K562 (cell line): ENCODE results near the gene KLHL33. TPM values are rescaled to one million over a fixed set of nuclear protein-coding genes. Genes with fewer than 3 reads are reported as not detected.

Experiments used
- ATAC-seq: fragments of 200-7000 bp; cut with Tn5 transposase; 3 replicates; pipeline ENCODE4 v1.9.1; 2020; ENCODE audit warnings: moderate library complexity
- BruUV-seq: library from RNA; stranded (reverse); fragments of 400-500 nt; replicated peaks from 2 replicates; lab custom pipeline; 2021; lab: Mats Ljungman, UMichigan
- CTCF ChIA-PET: fragments of 300-600 bp; formaldehyde crosslinking; extraction: SDS; loops from one replicate; lab custom pipeline; 2021; ENCODE audit warnings: low intra/inter-chr PET ratio; lab: Yijun Ruan, JAX
- POLR2A ChIA-PET: fragments of 300-600, 350-650 bp; sonication (Branson Sonifier 250); formaldehyde crosslinking; extraction: SDS; loops from one replicate; lab custom pipeline; 2021; ENCODE audit warnings: antibody characterized with exemption, inconsistent platforms; lab: Yijun Ruan, JAX
- DNase-seq, 4 experiments: peaks; one replicate each; pipeline versions ENCODE4 v3.0.0 to v3.0.0-alpha.2; 2011 to 2018; ENCODE audit warnings: low spot score in 3 of 4, mixed read lengths in 3 of 4; ENCODE audit errors: extremely low read depth in 1 of 4
- FAIRE-seq: peaks from 2 replicates; lab custom pipeline; 2011; peaks lifted over from hg19 to GRCh38; lab: Jason Lieb, UNC
- H2AFZ ChIP-seq: 2 replicates; pipeline ENCODE4 v1.6.0; 2011; ENCODE audit warnings: low read depth, low read length, control low read depth, inconsistent platforms
- H3K27ac ChIP-seq: fragments of 200-600 bp; 3 replicates; pipeline ENCODE4 v1.8.0; 2011; ENCODE audit warnings: low read depth, mild to moderate bottlenecking, control low read depth, inconsistent platforms, low read length, moderate library complexity, mixed read lengths; ENCODE audit errors: extremely low read depth
- H3K27me3 ChIP-seq, 2 experiments: fragments of 300-600 bp in 1 of 2; 2 replicates in 1 of 2; 3 replicates in 1 of 2; pipeline versions ENCODE4 v1.6.0 to v1.8.0; 2011; ENCODE audit warnings: inconsistent platforms in 2 of 2, low read length in 2 of 2, mild to moderate bottlenecking in 1 of 2, mixed read lengths in 1 of 2, moderate library complexity in 1 of 2; ENCODE audit not compliant: control insufficient read depth in 2 of 2, insufficient read depth in 2 of 2
- H3K36me3 ChIP-seq: fragments of 300-600 bp; 3 replicates; pipeline ENCODE4 v1.8.0; 2011; ENCODE audit warnings: mild to moderate bottlenecking, low read length, inconsistent platforms; ENCODE audit not compliant: control insufficient read depth, insufficient read depth
- H3K4me1 ChIP-seq, 2 experiments: fragments of 200-600 bp in 1 of 2; replicated peaks in 1 of 2; 2 replicates in 1 of 2; 3 replicates in 1 of 2; pipeline versions ENCODE4 v1.5.1 to v1.8.0; 2011; ENCODE audit warnings: inconsistent platforms in 2 of 2, low read length in 2 of 2, mild to moderate bottlenecking in 1 of 2, mixed read lengths in 1 of 2, moderate library complexity in 1 of 2; ENCODE audit not compliant: control insufficient read depth in 2 of 2, insufficient read depth in 2 of 2
- H3K4me2 ChIP-seq: 2 replicates; pipeline ENCODE4 v1.6.1; 2011; ENCODE audit warnings: low read length, control low read depth, inconsistent platforms, mixed read lengths; ENCODE audit not compliant: insufficient read depth
- H3K4me3 ChIP-seq: fragments of 200-600 bp; sonication (generic), shearing (Covaris generic); 2 replicates; pipeline ENCODE4 v1.5.1; 2016; ENCODE audit warnings: control low read depth, inconsistent platforms
- H3K79me2 ChIP-seq: fragments of 200-600 bp; 3 replicates; pipeline ENCODE4 v1.8.0; 2011; ENCODE audit warnings: low read length, inconsistent platforms; ENCODE audit not compliant: control insufficient read depth, insufficient read depth
- H3K9ac ChIP-seq, 2 experiments: 2 replicates each; pipeline versions ENCODE4 v1.6.0 to v1.6.1; 2011; ENCODE audit warnings: low read depth in 2 of 2, low read length in 2 of 2, control low read depth in 1 of 2, inconsistent platforms in 1 of 2, mild to moderate bottlenecking in 1 of 2, mixed read lengths in 1 of 2; ENCODE audit not compliant: insufficient read depth in 1 of 2
- H3K9me1 ChIP-seq: one replicate; pipeline ENCODE4 v1.6.0; 2011; ENCODE audit warnings: inconsistent platforms, mild to moderate bottlenecking, low read length, moderate library complexity; ENCODE audit not compliant: control insufficient read depth, insufficient read depth
- H3K9me3 ChIP-seq: replicated peaks from 2 replicates; pipeline ENCODE4 v1.5.1; 2011; ENCODE audit warnings: low read depth, low read length, inconsistent platforms; ENCODE audit not compliant: control insufficient read depth, insufficient read depth
- H4K20me1 ChIP-seq: replicated peaks from 2 replicates; pipeline ENCODE4 v1.6.1; 2011; ENCODE audit warnings: low read length, inconsistent platforms, mixed read lengths; ENCODE audit not compliant: control insufficient read depth, insufficient read depth
- FOXJ2 ChIP-seq: fragments of 200-800 bp; sonication (Bioruptor generic); IDR thresholded peaks from 2 replicates; pipeline ENCODE4 v1.6.1; 2016; ENCODE audit warnings: missing genetic modification characterization, missing compliant biosample characterization
- IFI16 ChIP-seq: fragments of 250-450 bp; sonication (Bioruptor Pico); IDR thresholded peaks from 2 replicates; pipeline ENCODE4 v2.1.2; 2022; ENCODE audit warnings: mild to moderate bottlenecking, inconsistent platforms
- KLF16 ChIP-seq: IDR thresholded peaks from 2 replicates; pipeline ENCODE4 v1.6.1; 2016; ENCODE audit warnings: antibody characterized with exemption
- MTA2 ChIP-seq: fragments of 450-650 bp; IDR thresholded peaks from 2 replicates; pipeline ENCODE4 v1.6.1; 2016; ENCODE audit warnings: low read depth
- NFIX ChIP-seq: fragments of 250-450 bp; sonication (Bioruptor Pico); IDR thresholded peaks from 2 replicates; pipeline ENCODE4 v1.4.0; 2020; ENCODE audit warnings: low read depth, mild to moderate bottlenecking, moderate library complexity
- PTTG1 ChIP-seq: fragments of 450-650 bp; IDR thresholded peaks from 2 replicates; pipeline ENCODE4 v1.6.1; 2016; ENCODE audit warnings: low read depth, mild to moderate bottlenecking, missing genetic modification characterization, missing compliant biosample characterization
- SMAD1 ChIP-seq: fragments of 150-350 bp; IDR thresholded peaks from 2 replicates; pipeline ENCODE4 v1.6.1; 2014; ENCODE audit warnings: low read length, low read depth; ENCODE audit not compliant: partially characterized antibody
- TAL1 ChIP-seq: fragments of 450-650 bp; IDR thresholded peaks from 2 replicates; pipeline ENCODE4 v1.6.1; 2016; ENCODE audit warnings: mild to moderate bottlenecking
- TCF3 ChIP-seq: sonication (generic); formaldehyde crosslinking; IDR thresholded peaks from 2 replicates; pipeline ENCODE4 v1.4.0; 2020; ENCODE audit warnings: mild to moderate bottlenecking, missing genetic modification reagents
- ZBTB17 ChIP-seq: fragments of 450-650 bp; formaldehyde crosslinking; IDR thresholded peaks from 2 replicates; pipeline ENCODE4 v1.4.0; 2020; ENCODE audit warnings: mild to moderate bottlenecking
- ZFP30 ChIP-seq: fragments of 250-450 bp; sonication (Bioruptor Pico); IDR thresholded peaks from 2 replicates; pipeline ENCODE4 v1.8.0; 2022; ENCODE audit warnings: moderate library complexity, mild to moderate bottlenecking, inconsistent platforms, borderline replicate concordance
- WGBS: fragments of 100-300 bp; shearing (Covaris generic); methylation state at CpG from one replicate; pipeline ENCODE4 v1.1.6; 2016; ENCODE audit warnings: low coverage, mixed read lengths; ENCODE audit not compliant: insufficient coverage; ENCODE audit errors: missing lambda C conversion rate; 5-methylcytosine and 5-hydroxymethylcytosine counted together
- in situ Hi-C: fragments of 300-500 bp; cut with MboI; formaldehyde crosslinking; loops from 4 replicates; pipeline ENCODE4 v1.15.0; 2018; ENCODE audit warnings: inconsistent platforms, mixed read lengths
- intact Hi-C: fragments of 100-400 bp; cut with micrococcal nuclease; formaldehyde crosslinking; loops from 2 replicates; pipeline ENCODE4 v1.14.2; 2022
- polyA plus RNA-seq, 8 experiments: library from polyadenylated mRNA; depleted of rRNA in 4 of 8; stranded (reverse) in 5 of 8; unstranded in 3 of 8; fragments of >200 nt; fragmentation: Nextera tagmentation in 2 of 8; fragmentation: Illumina TruSeq in 1 of 8; extraction: Ambion mirVana in 2 of 8; extraction: Trizol in 1 of 8; gene quantifications; 2 replicates each; pipeline versions ENCODE4 v1.2.1 to v1.2.3, GENCODE V29; 2011 to 2014; ENCODE audit warnings: inconsistent platforms in 1 of 8, missing spikeins in 1 of 8
- total RNA-seq, 7 experiments: library from RNA; depleted of rRNA in 6 of 7; stranded (reverse); fragments of >200 nt in 6 of 7; fragmentation: Illumina TruSeq in 2 of 7; extraction: Trizol in 2 of 7; gene quantifications; 2 replicates each; pipeline versions ENCODE4 v1.2.1 to v1.2.3, GENCODE V29; 2011 to 2021; ENCODE audit warnings: low replicate concordance in 1 of 7
- TF ChIP-seq, protein P1 (sequence below): fragments of 450-650 bp; conservative IDR thresholded peaks from 2 replicates; pipeline ENCODE4 v1.6.1; 2016; ENCODE audit warnings: missing genetic modification characterization, low read depth, mild to moderate bottlenecking, control low read depth, missing compliant biosample characterization
- TF ChIP-seq, protein P2 (sequence below): fragments of 250-450 bp; sonication (Bioruptor Pico); IDR thresholded peaks from 2 replicates; pipeline ENCODE4 v1.5.0; 2021
- TF ChIP-seq, protein P3 (sequence below): fragments of 450-650 bp; formaldehyde crosslinking; IDR thresholded peaks from 2 replicates; pipeline ENCODE4 v1.4.0; 2020; ENCODE audit warnings: mild to moderate bottlenecking, moderate library complexity
- TF ChIP-seq, protein P4 (sequence below): sonication (generic); formaldehyde crosslinking; IDR thresholded peaks from 2 replicates; pipeline ENCODE4 v1.8.0; 2022; ENCODE audit warnings: mild to moderate bottlenecking, low read depth, missing genetic modification reagents
- TF ChIP-seq, protein P5 (sequence below): fragments of 250-450 bp; sonication (Bioruptor Pico); IDR thresholded peaks from 2 replicates; pipeline ENCODE4 v1.5.0; 2020; ENCODE audit warnings: mild to moderate bottlenecking, borderline replicate concordance

Gene KLHL33
- total and polyA plus RNA-seq, 9 of the 15 experiments (the other 6 are each of a cell fraction or from before 2014, with no cell fraction given), result 0.04 to 0.27 (median 0.13) TPM; not detected in 6

DNA sequence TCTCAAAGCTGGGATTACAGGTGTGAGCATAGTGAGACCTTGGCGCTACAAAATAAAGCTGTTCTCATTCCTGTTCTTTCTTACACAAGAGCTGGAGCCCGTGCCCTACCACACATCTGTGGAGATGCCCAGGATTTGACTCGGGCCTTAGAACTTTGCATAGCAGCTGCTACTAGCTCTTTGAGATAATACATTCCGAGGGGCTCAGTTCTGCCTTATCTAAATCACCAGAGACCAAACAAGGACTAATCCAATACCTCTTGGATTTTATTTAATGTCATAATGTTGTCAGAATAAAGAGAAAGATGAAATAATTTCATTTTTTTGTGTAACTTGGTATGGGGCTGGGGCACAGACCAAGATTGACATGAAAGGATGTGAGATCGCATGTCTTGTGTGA is 40.8 kb upstream of the KLHL33 start:
- no peak overlapping the region for H2AFZ ChIP-seq
- no peaks in the 10 kb centered on the region for H3K9me3 ChIP-seq
- in situ Hi-C loops (no loop called here), intact Hi-C loops (no loop called here)
- no peak overlapping the region for H3K4me3 ChIP-seq
- ChIA-PET POLR2A (interaction anchor here (0.8 to 3.2 kb wide), 4 partner anchors 10 to 149 kb away, joined by 3 to 13 read pairs (median 4); partner anchors contain the start of gene PIP4P1), CTCF (no interaction called here)
- H3K27me3 ChIP-seq, result no peaks in the 10 kb centered on the region
- peak overlapping the region; percentile 27 for H3K4me2 ChIP-seq
- BruUV-seq, result no TSS peak
- 15% methylated on average over 5 of the region's 5 CpGs for WGBS
- H3K27ac ChIP-seq, result peak overlapping the region; percentile 46; the same call in 1 of the 3 replicates
- peaks cover 13 to 44% of the 10 kb centered on the region in 2 experiments; a peak in 4 of 5 replicates for H3K4me1 ChIP-seq
- DNase-seq (no peak), ATAC-seq (no peak; the same call in 1 of the 3 replicates), FAIRE-seq (peak; percentile 55)
- peaks cover 20% of the 10 kb centered on the region for H3K79me2 ChIP-seq
- H3K9ac ChIP-seq, result no peak overlapping the region
- peaks cover 5% of the 10 kb centered on the region; the same call in 1 of the 2 replicates for H4K20me1 ChIP-seq
- H3K9me1 ChIP-seq, result no peaks in the 10 kb centered on the region
- peaks cover 71% of the 10 kb centered on the region for H3K36me3 ChIP-seq
- TF ChIP-seq FOXJ2 (tag) (no peak), SMAD1 (no peak), NFIX (CRISPR knock-in tag) (no peak), ZFP30 (CRISPR knock-in tag) (no peak), PTTG1 (tag) (no peak), KLF16 (no peak), ZBTB17 (no peak), TCF3 (CRISPR knock-in tag) (peak; percentile 29; the same call in 1 of the 2 replicates), MTA2 (no peak), IFI16 (no peak), TAL1 (peak; percentile 23; the same call in 1 of the 2 replicates)
- TF ChIP-seq, protein P1, sequence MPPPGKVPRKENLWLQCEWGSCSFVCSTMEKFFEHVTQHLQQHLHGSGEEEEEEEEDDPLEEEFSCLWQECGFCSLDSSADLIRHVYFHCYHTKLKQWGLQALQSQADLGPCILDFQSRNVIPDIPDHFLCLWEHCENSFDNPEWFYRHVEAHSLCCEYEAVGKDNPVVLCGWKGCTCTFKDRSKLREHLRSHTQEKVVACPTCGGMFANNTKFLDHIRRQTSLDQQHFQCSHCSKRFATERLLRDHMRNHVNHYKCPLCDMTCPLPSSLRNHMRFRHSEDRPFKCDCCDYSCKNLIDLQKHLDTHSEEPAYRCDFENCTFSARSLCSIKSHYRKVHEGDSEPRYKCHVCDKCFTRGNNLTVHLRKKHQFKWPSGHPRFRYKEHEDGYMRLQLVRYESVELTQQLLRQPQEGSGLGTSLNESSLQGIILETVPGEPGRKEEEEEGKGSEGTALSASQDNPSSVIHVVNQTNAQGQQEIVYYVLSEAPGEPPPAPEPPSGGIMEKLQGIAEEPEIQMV, result no peak
- TF ChIP-seq, protein P2, sequence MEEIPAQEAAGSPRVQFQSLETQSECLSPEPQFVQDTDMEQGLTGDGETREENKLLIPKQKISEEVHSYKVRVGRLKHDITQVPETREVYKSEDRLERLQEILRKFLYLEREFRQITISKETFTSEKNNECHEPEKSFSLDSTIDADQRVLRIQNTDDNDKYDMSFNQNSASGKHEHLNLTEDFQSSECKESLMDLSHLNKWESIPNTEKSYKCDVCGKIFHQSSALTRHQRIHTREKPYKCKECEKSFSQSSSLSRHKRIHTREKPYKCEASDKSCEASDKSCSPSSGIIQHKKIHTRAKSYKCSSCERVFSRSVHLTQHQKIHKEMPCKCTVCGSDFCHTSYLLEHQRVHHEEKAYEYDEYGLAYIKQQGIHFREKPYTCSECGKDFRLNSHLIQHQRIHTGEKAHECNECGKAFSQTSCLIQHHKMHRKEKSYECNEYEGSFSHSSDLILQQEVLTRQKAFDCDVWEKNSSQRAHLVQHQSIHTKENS (CRISPR knock-in tag), result no peak
- TF ChIP-seq, protein P3, sequence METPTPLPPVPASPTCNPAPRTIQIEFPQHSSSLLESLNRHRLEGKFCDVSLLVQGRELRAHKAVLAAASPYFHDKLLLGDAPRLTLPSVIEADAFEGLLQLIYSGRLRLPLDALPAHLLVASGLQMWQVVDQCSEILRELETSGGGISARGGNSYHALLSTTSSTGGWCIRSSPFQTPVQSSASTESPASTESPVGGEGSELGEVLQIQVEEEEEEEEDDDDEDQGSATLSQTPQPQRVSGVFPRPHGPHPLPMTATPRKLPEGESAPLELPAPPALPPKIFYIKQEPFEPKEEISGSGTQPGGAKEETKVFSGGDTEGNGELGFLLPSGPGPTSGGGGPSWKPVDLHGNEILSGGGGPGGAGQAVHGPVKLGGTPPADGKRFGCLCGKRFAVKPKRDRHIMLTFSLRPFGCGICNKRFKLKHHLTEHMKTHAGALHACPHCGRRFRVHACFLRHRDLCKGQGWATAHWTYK (CRISPR knock-in tag), result no peak
- TF ChIP-seq, protein P4, sequence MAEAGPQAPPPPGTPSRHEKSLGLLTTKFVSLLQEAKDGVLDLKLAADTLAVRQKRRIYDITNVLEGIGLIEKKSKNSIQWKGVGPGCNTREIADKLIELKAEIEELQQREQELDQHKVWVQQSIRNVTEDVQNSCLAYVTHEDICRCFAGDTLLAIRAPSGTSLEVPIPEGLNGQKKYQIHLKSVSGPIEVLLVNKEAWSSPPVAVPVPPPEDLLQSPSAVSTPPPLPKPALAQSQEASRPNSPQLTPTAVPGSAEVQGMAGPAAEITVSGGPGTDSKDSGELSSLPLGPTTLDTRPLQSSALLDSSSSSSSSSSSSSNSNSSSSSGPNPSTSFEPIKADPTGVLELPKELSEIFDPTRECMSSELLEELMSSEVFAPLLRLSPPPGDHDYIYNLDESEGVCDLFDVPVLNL (CRISPR knock-in tag), result no peak
- TF ChIP-seq, protein P5, sequence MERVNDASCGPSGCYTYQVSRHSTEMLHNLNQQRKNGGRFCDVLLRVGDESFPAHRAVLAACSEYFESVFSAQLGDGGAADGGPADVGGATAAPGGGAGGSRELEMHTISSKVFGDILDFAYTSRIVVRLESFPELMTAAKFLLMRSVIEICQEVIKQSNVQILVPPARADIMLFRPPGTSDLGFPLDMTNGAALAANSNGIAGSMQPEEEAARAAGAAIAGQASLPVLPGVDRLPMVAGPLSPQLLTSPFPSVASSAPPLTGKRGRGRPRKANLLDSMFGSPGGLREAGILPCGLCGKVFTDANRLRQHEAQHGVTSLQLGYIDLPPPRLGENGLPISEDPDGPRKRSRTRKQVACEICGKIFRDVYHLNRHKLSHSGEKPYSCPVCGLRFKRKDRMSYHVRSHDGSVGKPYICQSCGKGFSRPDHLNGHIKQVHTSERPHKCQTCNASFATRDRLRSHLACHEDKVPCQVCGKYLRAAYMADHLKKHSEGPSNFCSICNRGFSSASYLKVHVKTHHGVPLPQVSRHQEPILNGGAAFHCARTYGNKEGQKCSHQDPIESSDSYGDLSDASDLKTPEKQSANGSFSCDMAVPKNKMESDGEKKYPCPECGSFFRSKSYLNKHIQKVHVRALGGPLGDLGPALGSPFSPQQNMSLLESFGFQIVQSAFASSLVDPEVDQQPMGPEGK (CRISPR knock-in tag), result no peak
